DND-41 (cell line): ENCODE measurements around the gene IL17B.

Experiments
- ATAC-seq: fragments of 200-7000 bp; cut with Tn5 transposase; 3 replicates; pipeline ENCODE4 v1.9.1; 2021; ENCODE audit warnings: low read depth; ENCODE audit not compliant: insufficient read depth
- DNase-seq: peaks from one replicate; pipeline ENCODE4 v3.0.0-alpha.2; 2020
- H2AFZ ChIP-seq: 2 replicates; pipeline ENCODE4 v1.6.0; 2012; ENCODE audit warnings: low read depth, low read length
- H3K27ac ChIP-seq: 2 replicates; pipeline ENCODE4 v1.5.1; 2012; ENCODE audit warnings: low read length, inconsistent platforms
- H3K27me3 ChIP-seq: fragments of 200-600 bp; sonication (generic); 2 replicates; pipeline ENCODE4 v1.6.0; 2012; ENCODE audit warnings: low read length, mild to moderate bottlenecking, inconsistent platforms; ENCODE audit not compliant: insufficient read depth, poor library complexity
- H3K36me3 ChIP-seq: 2 replicates; pipeline ENCODE4 v1.5.1; 2012; ENCODE audit warnings: low read length, inconsistent platforms; ENCODE audit not compliant: insufficient read depth
- H3K4me1 ChIP-seq: 2 replicates; pipeline ENCODE4 v1.5.1; 2012; ENCODE audit warnings: mild to moderate bottlenecking, low read length; ENCODE audit not compliant: insufficient read depth
- H3K4me2 ChIP-seq: 2 replicates; pipeline ENCODE4 v1.6.0; 2012; ENCODE audit warnings: mild to moderate bottlenecking, moderate library complexity, low read length, inconsistent platforms; ENCODE audit not compliant: insufficient read depth
- H3K4me3 ChIP-seq, 2 experiments: fragments of 200-600 bp in 1 of 2; shearing (Covaris generic) in 1 of 2; 2 replicates each; pipeline ENCODE4 v1.5.1; 2012 to 2016; ENCODE audit warnings: inconsistent platforms in 2 of 2, low read length in 2 of 2, mild to moderate bottlenecking in 2 of 2, low read depth in 1 of 2, moderate library complexity in 1 of 2
- H3K79me2 ChIP-seq: 2 replicates; pipeline ENCODE4 v1.6.0; 2012; ENCODE audit warnings: low read length, inconsistent platforms; ENCODE audit not compliant: insufficient read depth
- H3K9ac ChIP-seq: 2 replicates; pipeline ENCODE4 v1.6.0; 2012; ENCODE audit warnings: low read depth, mild to moderate bottlenecking, inconsistent platforms, low read length, moderate library complexity
- H3K9me3 ChIP-seq: 2 replicates; pipeline ENCODE4 v1.5.1; 2012; ENCODE audit warnings: low read length, moderate library complexity, mild to moderate bottlenecking, inconsistent platforms; ENCODE audit not compliant: insufficient read depth, severe bottlenecking
- H4K20me1 ChIP-seq: 2 replicates; pipeline ENCODE4 v1.6.0; 2012; ENCODE audit warnings: low read length; ENCODE audit not compliant: insufficient read depth
- EZH2 ChIP-seq: IDR thresholded peaks from 3 replicates; pipeline ENCODE4 v1.6.1; 2012; ENCODE audit warnings: borderline replicate concordance, low read depth, mild to moderate bottlenecking, moderate library complexity, low read length, inconsistent platforms; ENCODE audit not compliant: severe bottlenecking
- TF ChIP-seq, protein P1 (sequence below): IDR thresholded peaks from 2 replicates; pipeline ENCODE4 v1.5.1; 2012; ENCODE audit warnings: borderline replicate concordance, low read length, moderate library complexity, mild to moderate bottlenecking; ENCODE audit not compliant: poor library complexity, severe bottlenecking; ENCODE audit errors: extremely low read depth

Gene IL17B

DNA sequence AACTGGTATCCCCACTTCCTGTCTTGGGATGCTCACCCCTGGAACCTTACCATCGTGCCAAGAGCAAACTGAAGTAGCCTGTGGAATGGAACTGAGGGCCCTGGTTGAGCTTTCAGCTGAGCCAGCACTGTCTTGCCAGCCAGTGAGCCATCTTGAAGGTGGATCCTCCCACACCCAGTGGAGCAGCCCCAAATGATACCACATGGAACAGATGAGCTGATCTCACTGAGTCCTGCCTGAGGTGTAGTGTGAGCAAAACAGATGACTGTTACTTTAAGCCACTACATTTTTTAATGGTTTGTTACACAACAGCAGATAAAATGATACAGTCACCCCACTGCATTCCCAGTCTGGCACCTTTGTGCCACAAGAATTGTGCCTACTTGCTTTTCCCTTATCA lies 23.4 kb downstream of the IL17B start:
- no peak overlapping the region for H2AFZ ChIP-seq
- H3K9ac ChIP-seq: no peak overlapping the region
- TF ChIP-seq, protein P1, sequence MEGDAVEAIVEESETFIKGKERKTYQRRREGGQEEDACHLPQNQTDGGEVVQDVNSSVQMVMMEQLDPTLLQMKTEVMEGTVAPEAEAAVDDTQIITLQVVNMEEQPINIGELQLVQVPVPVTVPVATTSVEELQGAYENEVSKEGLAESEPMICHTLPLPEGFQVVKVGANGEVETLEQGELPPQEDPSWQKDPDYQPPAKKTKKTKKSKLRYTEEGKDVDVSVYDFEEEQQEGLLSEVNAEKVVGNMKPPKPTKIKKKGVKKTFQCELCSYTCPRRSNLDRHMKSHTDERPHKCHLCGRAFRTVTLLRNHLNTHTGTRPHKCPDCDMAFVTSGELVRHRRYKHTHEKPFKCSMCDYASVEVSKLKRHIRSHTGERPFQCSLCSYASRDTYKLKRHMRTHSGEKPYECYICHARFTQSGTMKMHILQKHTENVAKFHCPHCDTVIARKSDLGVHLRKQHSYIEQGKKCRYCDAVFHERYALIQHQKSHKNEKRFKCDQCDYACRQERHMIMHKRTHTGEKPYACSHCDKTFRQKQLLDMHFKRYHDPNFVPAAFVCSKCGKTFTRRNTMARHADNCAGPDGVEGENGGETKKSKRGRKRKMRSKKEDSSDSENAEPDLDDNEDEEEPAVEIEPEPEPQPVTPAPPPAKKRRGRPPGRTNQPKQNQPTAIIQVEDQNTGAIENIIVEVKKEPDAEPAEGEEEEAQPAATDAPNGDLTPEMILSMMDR: no peak
- TF ChIP-seq EZH2: no peak
- H3K27ac ChIP-seq: no peak overlapping the region
- no peak overlapping the region for H3K4me3 ChIP-seq
- no peaks in the 10 kb centered on the region for H3K9me3 ChIP-seq
- peaks cover 4% of the 10 kb centered on the region; the same call in 1 of the 2 replicates for H3K36me3 ChIP-seq
- H3K79me2 ChIP-seq: peaks cover 8% of the 10 kb centered on the region
- H3K27me3 ChIP-seq: no peaks in the 10 kb centered on the region
- no peak overlapping the region for H3K4me2 ChIP-seq
- no peak for ATAC-seq
- no peaks in the 10 kb centered on the region; the same call in 1 of the 2 replicates for H4K20me1 ChIP-seq
- H3K4me1 ChIP-seq: peaks cover 36% of the 10 kb centered on the region
- no peak for DNase-seq

DNA sequence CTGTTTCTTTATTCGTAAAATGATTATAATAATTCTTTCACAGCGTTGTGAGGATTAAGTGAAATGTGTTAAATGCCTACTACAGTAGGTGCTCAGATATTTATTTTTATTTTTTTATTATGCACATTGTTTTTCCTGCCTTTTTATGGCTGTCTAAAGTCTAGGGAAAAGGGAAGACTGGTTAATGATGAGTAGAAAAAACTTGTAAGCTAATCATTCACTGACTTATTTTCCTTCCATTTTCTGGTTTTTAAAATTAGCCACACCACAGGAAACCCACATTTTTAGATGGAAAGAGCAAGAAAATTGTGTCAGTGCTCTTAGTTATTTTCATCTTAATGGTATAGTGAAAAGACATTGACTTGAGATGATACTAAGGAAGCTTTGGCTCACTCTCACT lies 25.2 kb downstream of the IL17B start:
- H2AFZ ChIP-seq: no peak overlapping the region
- H3K4me3 ChIP-seq: no peak overlapping the region
- no peak overlapping the region for H3K27ac ChIP-seq
- no peak overlapping the region for H3K4me2 ChIP-seq
- H3K36me3 ChIP-seq: peaks cover 10% of the 10 kb centered on the region; the same call in 1 of the 2 replicates
- TF ChIP-seq EZH2: no peak
- TF ChIP-seq, protein P1: no peak
- peaks cover 27% of the 10 kb centered on the region for H3K4me1 ChIP-seq
- ATAC-seq (no peak), DNase-seq (no peak)
- H3K9ac ChIP-seq: no peak overlapping the region
- H3K9me3 ChIP-seq: no peaks in the 10 kb centered on the region
- H3K27me3 ChIP-seq: no peaks in the 10 kb centered on the region
- H3K79me2 ChIP-seq: peaks cover 5% of the 10 kb centered on the region
- no peaks in the 10 kb centered on the region; the same call in 1 of the 2 replicates for H4K20me1 ChIP-seq

DNA sequence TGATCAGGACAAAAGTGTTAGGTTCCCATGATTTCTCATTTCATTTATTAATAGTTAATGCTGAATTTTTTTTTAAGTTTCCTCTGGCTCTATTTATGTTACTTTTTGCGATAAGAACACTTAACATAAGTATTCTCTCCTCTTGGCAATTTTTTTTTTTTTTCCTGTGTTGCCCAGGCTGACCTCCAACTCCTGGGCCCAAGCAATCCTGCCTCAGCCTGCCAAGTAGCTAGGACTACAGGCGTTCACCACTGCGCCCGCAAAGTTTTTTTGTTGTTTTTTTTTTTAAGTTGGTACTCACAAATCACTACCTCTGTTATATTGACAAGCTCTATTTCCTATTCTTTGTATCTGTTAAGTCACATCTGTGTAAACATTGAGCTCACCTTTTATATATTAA lies 26.9 kb downstream of the IL17B start:
- H3K36me3 ChIP-seq: peaks cover 10% of the 10 kb centered on the region; the same call in 1 of the 2 replicates
- DNase-seq (no peak), ATAC-seq (no peak)
- H3K27me3 ChIP-seq: no peaks in the 10 kb centered on the region
- H3K9me3 ChIP-seq: no peaks in the 10 kb centered on the region
- H3K79me2 ChIP-seq: no peaks in the 10 kb centered on the region
- H3K27ac ChIP-seq: no peak overlapping the region
- H3K4me3 ChIP-seq: no peak overlapping the region
- no peaks in the 10 kb centered on the region; the same call in 1 of the 2 replicates for H4K20me1 ChIP-seq
- H2AFZ ChIP-seq: no peak overlapping the region
- H3K4me2 ChIP-seq: no peak overlapping the region
- peaks cover 27% of the 10 kb centered on the region for H3K4me1 ChIP-seq
- no peak overlapping the region for H3K9ac ChIP-seq
- TF ChIP-seq EZH2: no peak
- TF ChIP-seq, protein P1: no peak

DNA sequence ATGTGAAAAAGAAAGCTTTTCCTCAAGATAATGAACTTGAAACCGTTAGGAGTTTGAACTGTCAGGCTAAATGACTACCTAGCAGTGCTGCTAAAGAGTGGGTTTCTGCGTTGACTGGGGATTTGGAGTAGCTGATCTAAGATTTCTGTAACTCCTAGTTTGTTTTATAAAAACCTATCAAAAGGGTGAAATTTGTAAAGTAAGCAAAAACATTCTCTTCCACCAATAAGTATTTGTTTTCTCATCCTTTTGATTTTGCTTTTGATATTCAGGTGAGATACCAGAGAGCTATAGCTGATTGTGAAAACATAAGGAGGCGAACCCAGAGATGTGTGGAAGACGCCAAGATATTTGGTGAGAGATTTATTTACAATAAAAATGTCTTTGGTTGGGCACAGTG lies 29.7 kb downstream of the IL17B start:
- H3K9me3 ChIP-seq: no peaks in the 10 kb centered on the region
- TF ChIP-seq, protein P1: no peak
- no peaks in the 10 kb centered on the region for H3K27me3 ChIP-seq
- H3K79me2 ChIP-seq: no peaks in the 10 kb centered on the region
- peaks cover 10% of the 10 kb centered on the region; the same call in 1 of the 2 replicates for H3K36me3 ChIP-seq
- ATAC-seq (no peak), DNase-seq (no peak)
- peaks cover 35% of the 10 kb centered on the region for H3K4me1 ChIP-seq
- H3K9ac ChIP-seq: no peak overlapping the region
- H3K4me3 ChIP-seq: no peak overlapping the region
- H3K4me2 ChIP-seq: no peak overlapping the region
- H3K27ac ChIP-seq: no peak overlapping the region
- H4K20me1 ChIP-seq: no peaks in the 10 kb centered on the region; the same call in 1 of the 2 replicates
- H2AFZ ChIP-seq: no peak overlapping the region
